ENCODE measurements around the gene DOK7. TPM values are rescaled to one million over a fixed set of nuclear protein-coding genes. Genes with fewer than 3 reads are reported as not detected.

Gene DOK7
- not detected in 2 replicates for total RNA-seq

GRCh38 chr4:3462790-3463415, at the start of gene DOK7:
TSS of gene DOK7 (plus strand) at chr4:3463306. CDS start at chr4:3463376, 70 bp downstream.

GRCh38 chr4:3441501-3442459, 21.3 kb upstream of the DOK7 start, which contains the start of gene HGFAC:
TSS of gene HGFAC (plus strand) at chr4:3441968. CDS start at chr4:3442002, 34 bp downstream.

GRCh38 chr4:3531879-3532750, 69.0 kb downstream of the DOK7 start, which contains the start of gene LRPAP1:
TSS of gene LRPAP1 (minus strand) at chr4:3532422. CDS start at chr4:3532412, 10 bp downstream.

Other genes with a start within 250 kb of the DOK7 start
- 0.85 and 1.3 TPM in 2 replicates for gene MSANTD1, start 214.1 kb upstream of the DOK7 start, total RNA-seq
- gene RGS12, start 170.3 kb upstream of the DOK7 start, total RNA-seq: 18.5 and 52.1 TPM in 2 replicates
- 0.49 TPM in 1 of 2 replicates, not detected in the other for gene HGFAC, start 21.3 kb upstream of the DOK7 start, total RNA-seq
- gene LRPAP1, start 69.1 kb downstream of the DOK7 start, total RNA-seq: 85.5 and 91.7 TPM in 2 replicates

All from hair follicle dermal papilla cell (primary cell).